Measurements from ENCODE around the gene TMEM154.

The TMEM154 gene

DNA sequence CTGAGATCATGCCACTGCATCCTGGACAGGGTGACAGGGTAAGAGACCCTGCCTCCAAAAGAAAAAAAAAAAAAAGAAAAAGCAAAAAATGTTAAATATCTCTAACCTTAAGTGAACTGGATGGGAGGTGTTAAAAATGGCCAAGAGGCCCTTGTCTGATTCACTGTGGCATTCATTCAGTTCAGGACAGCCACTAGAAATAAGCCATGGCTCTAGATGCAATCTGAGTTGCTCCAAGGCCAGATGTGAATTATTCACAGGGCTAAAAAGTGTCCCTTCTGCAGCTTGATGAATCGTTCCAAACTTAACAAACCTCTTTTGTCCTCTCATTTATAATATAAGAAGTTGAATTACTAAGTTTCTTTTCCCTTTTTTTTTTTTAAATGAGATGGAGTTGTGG lies 80.2 kb downstream of the TMEM154 start:
- peaks cover 5% of the 10 kb centered on the region for H3K4me1 ChIP-seq (ENCODE audit: control insufficient read depth, insufficient read depth, low read depth, low read length)
- WGBS, result no CpG with 5 or more reads among the region's 1 CpG
- no peak overlapping the region for H3K14ac ChIP-seq (ENCODE audit: low read length in 2 of 2)
- H2AFZ ChIP-seq (ENCODE audit: low read depth, low read length), result no peak overlapping the region
- no peaks in the 10 kb centered on the region for H3K9me3 ChIP-seq (ENCODE audit: control insufficient read depth, low read length)
- H4K91ac ChIP-seq (ENCODE audit: low read length), result no peak overlapping the region
- no peak overlapping the region for H3K4ac ChIP-seq (ENCODE audit: low read depth in 1 of 2, low read length in 2 of 2)
- H3K9ac ChIP-seq (ENCODE audit: low read length), result no peak overlapping the region
- H2BK5ac ChIP-seq (ENCODE audit: low read depth, low read length, poor library complexity, severe bottlenecking), result no peak overlapping the region
- H2BK120ac ChIP-seq (ENCODE audit: low read depth, low read length), result no peak overlapping the region
- H3K4me3 ChIP-seq (ENCODE audit: insufficient read depth in 1 of 2, low read depth in 1 of 2, low read length in 2 of 2), result no peak overlapping the region
- H3K36me3 ChIP-seq (ENCODE audit: control insufficient read depth in 1 of 2, insufficient read depth in 2 of 2, low read depth in 1 of 2, low read length in 2 of 2), result no peaks in the 10 kb centered on the region
- H2BK12ac ChIP-seq (ENCODE audit: low read length in 2 of 2), result no peak overlapping the region
- no peak overlapping the region for H2AK5ac ChIP-seq (ENCODE audit: low read length, severe bottlenecking)
- no peak overlapping the region for H2BK15ac ChIP-seq (ENCODE audit: low read depth, poor library complexity, severe bottlenecking)
- H3K23ac ChIP-seq (ENCODE audit: low read length in 2 of 2), result no peak overlapping the region
- peaks cover 0 to 14% of the 10 kb centered on the region in 2 experiments for H3K27me3 ChIP-seq (ENCODE audit: control insufficient read depth in 1 of 2, insufficient read depth in 1 of 2, low read length in 2 of 2)
- H4K8ac ChIP-seq (ENCODE audit: low read length), result no peak overlapping the region
- no peak overlapping the region for H3K18ac ChIP-seq (ENCODE audit: low read depth in 1 of 2, low read length in 2 of 2)
- DNase-seq, result no peak
- no peak overlapping the region for H3K27ac ChIP-seq (ENCODE audit: low read length, poor library complexity, severe bottlenecking)
- no peak overlapping the region for H3K4me2 ChIP-seq (ENCODE audit: low read length, poor library complexity, severe bottlenecking)
- H3K79me1 ChIP-seq (replicated peaks; ENCODE audit: low read length, poor library complexity, severe bottlenecking), result no peaks in the 10 kb centered on the region

DNA sequence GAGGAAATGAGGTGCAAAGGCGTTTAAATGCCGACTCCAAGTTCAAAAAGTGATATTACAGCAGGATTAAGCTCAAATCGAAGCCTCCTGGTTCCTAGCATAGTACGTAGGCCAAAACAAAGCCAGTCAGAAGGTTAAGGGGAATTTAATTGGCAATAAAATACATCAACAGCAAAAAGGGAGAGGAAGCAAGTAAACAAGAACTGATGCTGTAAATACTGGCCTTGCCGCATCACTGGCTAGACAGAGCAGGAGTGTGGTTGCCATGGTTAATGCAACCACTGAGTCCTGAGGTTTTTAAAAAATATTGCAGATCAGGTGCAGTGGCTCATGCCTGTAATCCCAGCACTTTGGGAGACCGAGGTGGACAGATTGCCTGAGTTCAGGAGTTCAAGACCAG lies 80.7 kb downstream of the TMEM154 start:
- no peak overlapping the region for H2BK5ac ChIP-seq (ENCODE audit: low read depth, low read length, poor library complexity, severe bottlenecking)
- H2BK12ac ChIP-seq (ENCODE audit: low read length in 2 of 2), result no peak overlapping the region
- H3K14ac ChIP-seq (ENCODE audit: low read length in 2 of 2), result no peak overlapping the region
- H3K27me3 ChIP-seq (ENCODE audit: control insufficient read depth in 1 of 2, insufficient read depth in 1 of 2, low read length in 2 of 2), result peaks cover 0 to 15% of the 10 kb centered on the region in 2 experiments
- H3K4ac ChIP-seq (ENCODE audit: low read depth in 1 of 2, low read length in 2 of 2), result no peak overlapping the region
- H3K4me2 ChIP-seq (ENCODE audit: low read length, poor library complexity, severe bottlenecking), result no peak overlapping the region
- H3K4me3 ChIP-seq (ENCODE audit: insufficient read depth in 1 of 2, low read depth in 1 of 2, low read length in 2 of 2), result no peak overlapping the region
- H3K4me1 ChIP-seq (ENCODE audit: control insufficient read depth, insufficient read depth, low read depth, low read length), result peaks cover 5% of the 10 kb centered on the region
- 91% methylated on average over 6 of the region's 6 CpGs for WGBS
- H2AFZ ChIP-seq (ENCODE audit: low read depth, low read length), result no peak overlapping the region
- no peak overlapping the region for H2AK5ac ChIP-seq (ENCODE audit: low read length, severe bottlenecking)
- H4K91ac ChIP-seq (ENCODE audit: low read length), result no peak overlapping the region
- no peak overlapping the region for H3K9ac ChIP-seq (ENCODE audit: low read length)
- H3K79me1 ChIP-seq (replicated peaks; ENCODE audit: low read length, poor library complexity, severe bottlenecking), result no peaks in the 10 kb centered on the region
- no peaks in the 10 kb centered on the region for H3K36me3 ChIP-seq (ENCODE audit: control insufficient read depth in 1 of 2, insufficient read depth in 2 of 2, low read depth in 1 of 2, low read length in 2 of 2)
- no peak overlapping the region for H3K27ac ChIP-seq (ENCODE audit: low read length, poor library complexity, severe bottlenecking)
- no peak overlapping the region for H3K18ac ChIP-seq (ENCODE audit: low read depth in 1 of 2, low read length in 2 of 2)
- no peak for DNase-seq
- no peak overlapping the region for H4K8ac ChIP-seq (ENCODE audit: low read length)
- H3K23ac ChIP-seq (ENCODE audit: low read length in 2 of 2), result no peak overlapping the region
- no peak overlapping the region for H2BK15ac ChIP-seq (ENCODE audit: low read depth, poor library complexity, severe bottlenecking)
- no peaks in the 10 kb centered on the region for H3K9me3 ChIP-seq (ENCODE audit: control insufficient read depth, low read length)
- H2BK120ac ChIP-seq (ENCODE audit: low read depth, low read length), result no peak overlapping the region

DNA sequence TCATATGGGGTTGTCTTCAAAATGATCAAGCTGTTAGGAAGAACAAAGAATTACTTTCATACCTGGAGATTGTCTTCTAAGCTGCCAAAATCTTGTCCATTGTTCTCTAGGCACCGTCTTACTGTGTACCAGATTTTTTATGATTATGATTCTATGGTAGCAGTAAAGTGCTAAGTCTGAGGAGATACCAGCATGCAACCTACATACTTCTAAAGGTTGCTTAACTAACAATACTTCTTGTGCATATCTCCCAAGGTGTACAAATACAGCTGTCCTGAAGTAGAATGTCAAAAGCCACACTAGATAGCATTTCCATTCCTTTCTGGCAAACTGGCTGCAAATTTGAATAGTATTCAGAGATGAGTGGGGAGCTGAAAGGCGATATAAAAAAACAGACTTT lies 81.3 kb downstream of the TMEM154 start:
- H3K18ac ChIP-seq (ENCODE audit: low read depth in 1 of 2, low read length in 2 of 2), result no peak overlapping the region
- no peaks in the 10 kb centered on the region for H3K36me3 ChIP-seq (ENCODE audit: control insufficient read depth in 1 of 2, insufficient read depth in 2 of 2, low read depth in 1 of 2, low read length in 2 of 2)
- H4K8ac ChIP-seq (ENCODE audit: low read length), result no peak overlapping the region
- no peak overlapping the region for H3K4me2 ChIP-seq (ENCODE audit: low read length, poor library complexity, severe bottlenecking)
- H2BK15ac ChIP-seq (ENCODE audit: low read depth, poor library complexity, severe bottlenecking), result no peak overlapping the region
- H3K79me1 ChIP-seq (replicated peaks; ENCODE audit: low read length, poor library complexity, severe bottlenecking), result no peaks in the 10 kb centered on the region
- H2BK5ac ChIP-seq (ENCODE audit: low read depth, low read length, poor library complexity, severe bottlenecking), result no peak overlapping the region
- H2AK5ac ChIP-seq (ENCODE audit: low read length, severe bottlenecking), result no peak overlapping the region
- no CpG with 5 or more reads among the region's 2 CpGs for WGBS
- no peak overlapping the region for H2BK12ac ChIP-seq (ENCODE audit: low read length in 2 of 2)
- DNase-seq, result no peak
- H3K27me3 ChIP-seq (ENCODE audit: control insufficient read depth in 1 of 2, insufficient read depth in 1 of 2, low read length in 2 of 2), result peaks cover 0 to 16% of the 10 kb centered on the region in 2 experiments
- peaks cover 5% of the 10 kb centered on the region for H3K4me1 ChIP-seq (ENCODE audit: control insufficient read depth, insufficient read depth, low read depth, low read length)
- no peaks in the 10 kb centered on the region for H3K9me3 ChIP-seq (ENCODE audit: control insufficient read depth, low read length)
- no peak overlapping the region for H3K23ac ChIP-seq (ENCODE audit: low read length in 2 of 2)
- H3K4ac ChIP-seq (ENCODE audit: low read depth in 1 of 2, low read length in 2 of 2), result no peak overlapping the region
- H4K91ac ChIP-seq (ENCODE audit: low read length), result no peak overlapping the region
- no peak overlapping the region for H2AFZ ChIP-seq (ENCODE audit: low read depth, low read length)
- no peak overlapping the region for H3K9ac ChIP-seq (ENCODE audit: low read length)
- no peak overlapping the region for H3K27ac ChIP-seq (ENCODE audit: low read length, poor library complexity, severe bottlenecking)
- H2BK120ac ChIP-seq (ENCODE audit: low read depth, low read length), result no peak overlapping the region
- no peak overlapping the region for H3K14ac ChIP-seq (ENCODE audit: low read length in 2 of 2)
- no peak overlapping the region for H3K4me3 ChIP-seq (ENCODE audit: insufficient read depth in 1 of 2, low read depth in 1 of 2, low read length in 2 of 2)

DNA sequence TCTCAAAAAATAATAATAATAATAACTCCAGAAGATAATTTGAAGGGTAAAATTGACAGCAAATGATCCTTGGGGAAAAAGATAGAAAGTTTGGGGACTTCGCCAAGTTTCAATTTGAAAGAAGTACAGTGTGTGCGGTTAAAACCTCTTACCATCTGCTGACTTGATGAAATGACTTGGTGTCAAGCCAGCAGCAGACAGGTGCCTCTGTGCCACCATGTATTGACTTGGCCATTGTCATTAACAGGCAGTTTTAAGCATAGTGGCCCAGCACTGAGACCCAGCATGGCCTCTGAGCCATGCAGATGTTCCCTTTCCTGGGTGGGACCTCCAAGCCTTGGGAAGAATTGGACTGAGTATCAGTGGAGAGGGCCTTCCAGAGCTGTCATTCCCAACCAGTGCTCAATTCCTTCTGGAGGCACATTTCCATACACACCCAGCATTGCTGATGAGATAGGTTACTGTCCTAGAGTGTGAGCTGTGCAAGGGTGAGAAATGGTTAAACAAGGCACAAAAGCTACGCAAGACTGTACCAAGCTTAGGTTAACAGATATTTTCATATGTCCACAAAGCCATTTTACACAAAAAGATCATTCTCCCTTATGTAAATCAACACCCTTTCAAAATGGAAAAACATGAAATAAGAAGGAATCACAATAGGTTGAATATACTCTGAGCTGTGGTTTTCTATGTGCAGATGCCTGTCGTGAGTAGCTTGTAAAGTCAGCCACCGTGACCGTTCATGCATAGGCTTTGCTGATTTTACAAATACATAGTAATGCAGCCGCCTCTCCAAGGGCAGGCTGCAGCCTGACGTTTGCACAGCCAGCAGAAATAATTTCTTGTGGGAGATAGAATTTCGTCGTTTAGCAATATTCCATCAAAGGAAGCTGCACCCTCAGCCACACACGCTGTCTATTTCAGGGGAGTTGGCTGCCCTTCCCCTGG lies 84.5 kb downstream of the TMEM154 start:
- Histone ChIP-seq H3K4me3 (ENCODE audit: insufficient read depth in 1 of 2, low read depth in 1 of 2, low read length in 2 of 2) (no peak overlapping the region), H2BK12ac (ENCODE audit: low read length in 2 of 2) (no peak overlapping the region), H4K8ac (ENCODE audit: low read length) (no peak overlapping the region), H2BK5ac (ENCODE audit: low read depth, low read length, poor library complexity, severe bottlenecking) (no peak overlapping the region), H3K27me3 (ENCODE audit: control insufficient read depth in 1 of 2, insufficient read depth in 1 of 2, low read length in 2 of 2) (peaks cover 0 to 15% of the 10 kb centered on the region in 2 experiments), H3K36me3 (ENCODE audit: control insufficient read depth in 1 of 2, insufficient read depth in 2 of 2, low read depth in 1 of 2, low read length in 2 of 2) (no peaks in the 10 kb centered on the region), H2AFZ (ENCODE audit: low read depth, low read length) (no peak overlapping the region), H3K4me2 (ENCODE audit: low read length, poor library complexity, severe bottlenecking) (no peak overlapping the region), H3K27ac (ENCODE audit: low read length, poor library complexity, severe bottlenecking) (no peak overlapping the region), H3K14ac (ENCODE audit: low read length in 2 of 2) (no peak overlapping the region), H2BK15ac (ENCODE audit: low read depth, poor library complexity, severe bottlenecking) (no peak overlapping the region), H3K18ac (ENCODE audit: low read depth in 1 of 2, low read length in 2 of 2) (no peak overlapping the region), H3K23ac (ENCODE audit: low read length in 2 of 2) (no peak overlapping the region), H3K79me1 (replicated peaks; ENCODE audit: low read length, poor library complexity, severe bottlenecking) (no peaks in the 10 kb centered on the region), H4K91ac (ENCODE audit: low read length) (no peak overlapping the region), H3K4ac (ENCODE audit: low read depth in 1 of 2, low read length in 2 of 2) (no peak overlapping the region), H3K4me1 (ENCODE audit: control insufficient read depth, insufficient read depth, low read depth, low read length) (peaks cover 12% of the 10 kb centered on the region), H2AK5ac (ENCODE audit: low read length, severe bottlenecking) (no peak overlapping the region), H2BK120ac (ENCODE audit: low read depth, low read length) (no peak overlapping the region), H3K9me3 (ENCODE audit: control insufficient read depth, low read length) (no peaks in the 10 kb centered on the region), H3K9ac (ENCODE audit: low read length) (no peak overlapping the region)
- no peak for DNase-seq
- 86% methylated on average over 10 of the region's 11 CpGs for WGBS
